Measurements from ENCODE around the gene YWHAH.

YWHAH gene

GRCh38 chr22:31983911-31984656 lies 39.7 kb downstream of the YWHAH start:
- DNase-seq, result no peak

GRCh38 chr22:31987218-31987617 lies 42.9 kb downstream of the YWHAH start:
- DNase-seq, result no peak

- no peak for DNase-seq
These were observed 46.9 kb downstream of the YWHAH start for GRCh38 chr22:31991102-31991839.

- DNase-seq, result no peak
These were observed 50.7 kb downstream of the YWHAH start for GRCh38 chr22:31995046-31995445.

- no peak for DNase-seq
These were observed 51.5 kb downstream of the YWHAH start for GRCh38 chr22:31995807-31996206.

- DNase-seq, result no peak
These were observed 54.5 kb downstream of the YWHAH start for GRCh38 chr22:31998784-31999385.

- DNase-seq, result no peak
These were observed 55.8 kb downstream of the YWHAH start for GRCh38 chr22:32000181-32000580.

- no peak for DNase-seq
These were observed 61.1 kb downstream of the YWHAH start for GRCh38 chr22:32005453-32005852.

All from activated CD4-positive, alpha-beta T cell treated with anti-CD3 and anti-CD28 coated beads, Interleukin-2, Interleukin-6, amounts not matched to agents 100 ng/mL and 50 ng/mL, durations not matched to agents 16 hours and 8 hours (primary cell).